PFSK-1 (cell line): ENCODE results near the gene FAM168A.

Experiments used
- FOXP2 ChIP-seq: optimal IDR thresholded peaks from 2 replicates; pipeline ENCODE3; 2011; ENCODE audit warnings: borderline replicate concordance, control low read depth, inconsistent platforms; ENCODE audit not compliant: insufficient read depth; ENCODE audit errors: extremely low read length, extremely low read depth
- POLR2AphosphoS5 ChIP-seq: IDR thresholded peaks from 2 replicates; pipeline ENCODE4 v1.6.1; 2012; ENCODE audit warnings: low read depth, mild to moderate bottlenecking, control low read depth, low read length, moderate library complexity
- SIN3A ChIP-seq: IDR thresholded peaks from 2 replicates; pipeline ENCODE4 v1.6.1; 2012; ENCODE audit warnings: mild to moderate bottlenecking, low read length, moderate library complexity, borderline replicate concordance; ENCODE audit not compliant: insufficient read depth
- TAF1 ChIP-seq: IDR thresholded peaks from 2 replicates; pipeline ENCODE4 v1.6.1; 2012; ENCODE audit warnings: low read length, control low read depth, borderline replicate concordance; ENCODE audit not compliant: insufficient read depth
- TF ChIP-seq, protein P1 (sequence below), 2 experiments: IDR thresholded peaks; 2 replicates each; pipeline versions ENCODE4 v1.6.1 to v1.8.0; 2011 to 2012; ENCODE audit warnings: low read depth in 2 of 2, low read length in 2 of 2, control low read depth in 1 of 2, inconsistent platforms in 1 of 2, mild to moderate bottlenecking in 1 of 2, moderate library complexity in 1 of 2; ENCODE audit not compliant: insufficient read depth in 1 of 2

Gene FAM168A

DNA sequence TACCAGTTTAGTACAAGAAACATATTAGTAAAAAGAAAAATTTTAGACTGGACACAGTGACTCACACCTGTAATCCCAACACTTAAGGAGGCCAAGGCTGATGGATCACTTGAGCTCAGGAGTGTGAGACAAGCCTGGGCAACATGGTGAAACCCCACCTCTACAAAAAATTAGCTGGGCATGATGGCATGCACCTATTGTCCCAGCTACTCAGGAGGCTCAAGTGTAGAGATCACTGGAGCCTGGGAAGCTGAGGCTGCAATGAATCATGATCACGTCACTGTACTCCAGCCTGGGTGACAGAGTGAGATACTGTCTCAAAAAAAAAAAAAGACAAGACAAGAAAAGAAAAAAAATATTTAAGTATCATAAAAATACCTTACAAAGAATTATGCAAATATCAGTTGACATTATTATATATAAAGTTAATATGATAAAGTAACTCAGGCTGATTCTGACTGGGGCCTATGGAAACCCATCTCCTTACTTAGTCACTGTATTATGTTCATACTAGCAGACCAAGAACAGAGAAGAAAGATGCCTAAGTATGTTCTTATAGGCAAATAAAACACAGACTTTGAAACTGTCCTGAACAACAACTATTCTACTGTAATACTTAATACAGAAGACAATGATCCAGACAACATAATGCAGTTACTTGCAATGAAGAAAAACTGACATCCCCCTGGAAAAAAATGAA lies 27.3 kb downstream of the FAM168A start:
- no peak for TF ChIP-seq POLR2AphosphoS5

DNA sequence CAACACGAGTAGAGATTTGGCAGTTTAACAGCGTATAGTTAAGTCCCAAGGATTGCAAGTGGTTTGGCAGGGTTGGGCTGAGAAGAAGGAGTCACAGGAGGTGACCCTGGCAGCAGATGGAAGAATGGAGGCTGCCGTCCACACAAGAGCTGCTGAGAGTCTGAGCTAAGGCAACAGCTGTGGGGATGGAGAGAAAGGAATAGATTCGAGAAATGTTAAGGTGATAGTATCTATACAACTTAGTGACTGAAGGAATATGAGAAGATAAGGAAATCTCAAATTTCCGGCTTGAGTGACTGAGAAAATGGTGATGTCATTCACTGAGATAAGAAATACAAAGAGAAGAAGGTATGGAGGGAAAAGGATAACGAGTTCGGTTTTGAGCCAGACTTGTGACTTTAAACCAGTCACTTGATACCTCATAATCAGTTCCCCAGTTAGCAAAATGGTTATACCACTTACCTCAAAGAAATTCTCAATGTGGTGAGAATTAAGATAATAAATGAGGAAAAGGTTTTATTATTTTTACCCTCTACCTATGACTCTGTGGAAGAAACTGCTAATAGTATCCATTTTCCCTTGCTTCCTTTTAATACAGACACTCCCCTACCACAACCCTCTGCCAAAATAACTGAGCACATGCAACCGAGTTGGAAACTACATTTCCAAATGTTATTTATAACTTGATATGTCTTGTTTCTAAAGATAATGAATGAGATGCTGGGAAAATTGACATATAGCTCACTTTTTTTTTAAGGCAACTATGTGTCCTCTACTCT lies 30.7 kb downstream of the FAM168A start:
- TF ChIP-seq, protein P1, sequence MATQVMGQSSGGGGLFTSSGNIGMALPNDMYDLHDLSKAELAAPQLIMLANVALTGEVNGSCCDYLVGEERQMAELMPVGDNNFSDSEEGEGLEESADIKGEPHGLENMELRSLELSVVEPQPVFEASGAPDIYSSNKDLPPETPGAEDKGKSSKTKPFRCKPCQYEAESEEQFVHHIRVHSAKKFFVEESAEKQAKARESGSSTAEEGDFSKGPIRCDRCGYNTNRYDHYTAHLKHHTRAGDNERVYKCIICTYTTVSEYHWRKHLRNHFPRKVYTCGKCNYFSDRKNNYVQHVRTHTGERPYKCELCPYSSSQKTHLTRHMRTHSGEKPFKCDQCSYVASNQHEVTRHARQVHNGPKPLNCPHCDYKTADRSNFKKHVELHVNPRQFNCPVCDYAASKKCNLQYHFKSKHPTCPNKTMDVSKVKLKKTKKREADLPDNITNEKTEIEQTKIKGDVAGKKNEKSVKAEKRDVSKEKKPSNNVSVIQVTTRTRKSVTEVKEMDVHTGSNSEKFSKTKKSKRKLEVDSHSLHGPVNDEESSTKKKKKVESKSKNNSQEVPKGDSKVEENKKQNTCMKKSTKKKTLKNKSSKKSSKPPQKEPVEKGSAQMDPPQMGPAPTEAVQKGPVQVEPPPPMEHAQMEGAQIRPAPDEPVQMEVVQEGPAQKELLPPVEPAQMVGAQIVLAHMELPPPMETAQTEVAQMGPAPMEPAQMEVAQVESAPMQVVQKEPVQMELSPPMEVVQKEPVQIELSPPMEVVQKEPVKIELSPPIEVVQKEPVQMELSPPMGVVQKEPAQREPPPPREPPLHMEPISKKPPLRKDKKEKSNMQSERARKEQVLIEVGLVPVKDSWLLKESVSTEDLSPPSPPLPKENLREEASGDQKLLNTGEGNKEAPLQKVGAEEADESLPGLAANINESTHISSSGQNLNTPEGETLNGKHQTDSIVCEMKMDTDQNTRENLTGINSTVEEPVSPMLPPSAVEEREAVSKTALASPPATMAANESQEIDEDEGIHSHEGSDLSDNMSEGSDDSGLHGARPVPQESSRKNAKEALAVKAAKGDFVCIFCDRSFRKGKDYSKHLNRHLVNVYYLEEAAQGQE (IDR thresholded peaks at IDR 0.05; ENCODE audit: insufficient read depth in 1 of 2, low read depth in 2 of 2, low read length in 2 of 2): no peak
- TF ChIP-seq POLR2AphosphoS5 (no peak), SIN3A (no peak), TAF1 (no peak), FOXP2 (no peak)

DNA sequence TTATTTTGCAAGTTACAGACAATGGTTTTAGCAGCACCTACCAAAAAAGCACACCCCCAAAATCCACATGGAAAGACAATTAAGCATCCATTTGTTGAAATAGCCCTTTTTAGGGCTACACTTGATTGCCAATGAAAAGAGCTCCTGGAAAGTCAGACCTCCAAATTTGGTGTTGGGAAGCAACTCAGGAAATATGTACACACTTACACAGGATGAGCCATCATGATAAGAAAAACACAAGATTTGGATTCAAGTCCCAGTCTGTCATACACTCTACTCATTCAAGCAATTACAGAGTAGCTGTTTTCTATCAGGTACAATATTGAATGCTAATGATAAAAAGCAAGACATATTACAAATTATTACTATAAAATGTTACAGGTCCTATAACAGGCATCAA lies 31.5 kb downstream of the FAM168A start:
- TF ChIP-seq SIN3A: no peak

DNA sequence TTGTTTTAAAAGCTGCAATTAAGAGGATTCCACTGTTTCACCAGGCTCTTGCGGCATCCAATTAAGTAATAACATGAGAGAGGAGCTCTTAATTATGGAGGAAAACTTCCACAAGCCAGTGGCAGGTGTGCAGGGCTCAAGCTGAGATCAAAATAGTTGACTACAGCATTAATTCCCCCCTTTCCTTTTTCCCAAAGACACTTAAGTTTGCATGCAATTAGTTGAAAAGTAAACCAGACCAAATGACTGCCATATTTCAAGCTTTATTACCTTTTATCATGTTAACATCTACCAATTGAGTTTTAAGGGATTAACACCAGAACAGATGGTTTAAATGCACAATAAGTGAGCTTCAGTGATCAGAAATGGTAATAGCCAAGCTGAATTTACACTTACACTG lies 32.1 kb downstream of the FAM168A start:
- TF ChIP-seq SIN3A: no peak
- TF ChIP-seq, protein P1 (IDR thresholded peaks at IDR 0.05; ENCODE audit: insufficient read depth in 1 of 2, low read depth in 2 of 2, low read length in 2 of 2): no peak
- TF ChIP-seq FOXP2: no peak
- TF ChIP-seq TAF1: no peak
- TF ChIP-seq POLR2AphosphoS5: no peak

DNA sequence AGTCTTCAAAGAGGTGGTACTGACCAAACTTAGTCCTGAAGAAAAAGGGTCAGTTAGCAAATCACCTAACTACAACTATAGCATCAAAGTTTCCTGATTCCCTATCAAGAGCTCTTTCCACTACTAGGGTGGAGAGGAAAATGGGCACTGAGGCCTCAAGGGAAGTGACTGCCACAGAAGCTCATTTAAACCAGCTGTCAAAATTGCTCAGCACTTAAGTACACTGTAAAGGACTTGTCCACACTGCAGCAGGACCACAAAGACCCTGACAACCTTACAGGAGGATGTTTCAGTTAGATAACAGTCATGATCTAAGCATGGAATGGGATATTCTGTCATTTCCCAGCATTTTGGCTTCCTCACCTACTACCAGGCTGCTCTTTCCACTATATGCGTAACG lies 33.0 kb downstream of the FAM168A start:
- TF ChIP-seq FOXP2 (no peak), SIN3A (no peak), POLR2AphosphoS5 (no peak), TAF1 (no peak)
- TF ChIP-seq, protein P1 (IDR thresholded peaks at IDR 0.05; ENCODE audit: insufficient read depth in 1 of 2, low read depth in 2 of 2, low read length in 2 of 2): no peak

DNA sequence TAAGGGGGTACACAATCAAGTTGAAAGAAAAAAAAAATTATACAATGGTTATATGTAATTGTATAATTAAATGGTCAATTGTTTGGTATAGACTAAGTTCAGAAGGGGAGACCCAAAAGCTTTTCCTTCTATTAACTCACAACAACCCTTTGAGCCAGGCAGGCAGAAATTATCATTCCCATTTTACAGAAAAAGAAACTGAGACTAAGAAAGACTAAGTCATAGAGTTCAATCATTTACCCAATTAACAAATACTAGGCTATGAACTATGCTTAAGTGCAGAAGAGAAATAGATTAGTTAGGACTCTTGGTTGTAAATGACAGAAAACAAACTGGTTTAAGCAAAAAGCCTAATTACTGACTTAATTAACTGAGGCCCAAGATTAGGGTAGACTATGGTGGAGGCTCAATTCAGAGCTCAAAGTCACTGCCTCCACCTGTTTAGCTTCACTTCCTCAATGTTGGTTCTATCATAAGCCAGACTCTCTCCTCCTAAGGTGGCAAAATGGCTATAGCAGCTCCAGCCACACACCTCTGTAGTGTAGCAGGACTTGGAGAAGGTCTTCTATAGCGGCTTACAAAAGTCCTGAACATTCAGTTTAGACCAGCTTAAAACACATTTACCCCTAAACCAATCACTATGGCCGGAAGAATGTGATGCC lies 34.2 kb downstream of the FAM168A start:
- TF ChIP-seq FOXP2: no peak
- TF ChIP-seq SIN3A: no peak
- TF ChIP-seq, protein P1 (IDR thresholded peaks at IDR 0.05; ENCODE audit: insufficient read depth in 1 of 2, low read depth in 2 of 2, low read length in 2 of 2): no peak
- no peak for TF ChIP-seq POLR2AphosphoS5
- no peak for TF ChIP-seq TAF1
